G401 (cell line): ENCODE measurements around the gene BRIX1. TPM values are rescaled to one million over a fixed set of nuclear protein-coding genes. Genes with fewer than 3 reads are reported as not detected.

ENCODE experiments used
- DNase-seq: peaks from one replicate; pipeline ENCODE4 v3.0.0-alpha.2; 2015; ENCODE audit warnings: low spot score
- in situ Hi-C: cut with HindIII; loops from 2 replicates; pipeline ENCODE4 v1.10.0; 2016; ENCODE audit warnings: low sequenced_read_pairs, mixed read lengths
- total RNA-seq: library from RNA; depleted of rRNA; stranded (reverse); fragments of >200 nt; shearing (Covaris generic); gene quantifications from 2 replicates; pipeline ENCODE4 v1.2.3, GENCODE V29; 2014; rRNA removed

The BRIX1 gene, protein sequence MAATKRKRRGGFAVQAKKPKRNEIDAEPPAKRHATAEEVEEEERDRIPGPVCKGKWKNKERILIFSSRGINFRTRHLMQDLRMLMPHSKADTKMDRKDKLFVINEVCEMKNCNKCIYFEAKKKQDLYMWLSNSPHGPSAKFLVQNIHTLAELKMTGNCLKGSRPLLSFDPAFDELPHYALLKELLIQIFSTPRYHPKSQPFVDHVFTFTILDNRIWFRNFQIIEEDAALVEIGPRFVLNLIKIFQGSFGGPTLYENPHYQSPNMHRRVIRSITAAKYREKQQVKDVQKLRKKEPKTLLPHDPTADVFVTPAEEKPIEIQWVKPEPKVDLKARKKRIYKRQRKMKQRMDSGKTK
- 64.2 and 66.5 TPM in 2 replicates for total RNA-seq

DNA sequence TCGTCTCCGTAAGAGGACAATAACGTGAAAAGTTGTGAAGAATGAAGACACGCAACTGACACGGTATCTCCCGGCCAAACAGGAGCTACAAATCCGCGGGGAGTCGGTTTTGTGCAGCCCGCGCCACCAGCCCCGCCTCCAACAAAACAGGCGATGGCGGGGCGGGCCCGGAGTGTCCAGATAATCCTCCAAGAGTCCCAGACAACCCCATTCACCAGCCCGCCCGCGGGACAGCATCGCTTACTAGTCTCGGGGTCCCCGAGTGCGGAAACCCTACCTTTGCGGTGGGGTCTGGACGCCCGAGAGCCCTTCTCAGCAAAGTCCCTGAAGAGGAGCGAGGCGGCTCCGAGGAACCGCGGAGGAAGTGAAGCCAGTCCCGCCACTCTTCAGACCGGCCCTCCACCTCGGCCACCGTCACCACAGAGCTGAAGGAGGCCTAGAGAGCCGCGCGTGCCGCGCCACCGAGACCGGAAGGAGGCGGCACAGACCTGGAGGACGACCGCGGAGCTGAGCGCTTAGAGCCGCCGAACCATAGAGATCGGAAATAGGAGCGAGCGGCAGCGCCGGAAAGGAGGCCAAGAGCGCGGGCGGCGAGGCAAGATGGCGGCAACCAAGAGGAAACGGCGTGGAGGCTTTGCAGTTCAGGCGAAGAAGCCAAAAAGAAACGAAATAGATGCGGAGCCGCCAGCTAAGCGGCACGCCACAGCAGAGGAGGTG, at the start of gene BRIX1, which contains the start of gene RAD1:
Gene BRIX1, plus strand, starts transcription at position 573 of the 717 bp plus-strand sequence. Its CDS starts 28 bp downstream, at position 601.
Gene RAD1, minus strand, starts transcription at position 366 of the 717 bp plus-strand sequence. CDS start 612 bp downstream, outside the sequence.
- peak; percentile 97 for DNase-seq
- in situ Hi-C loops = no loop called here

DNA sequence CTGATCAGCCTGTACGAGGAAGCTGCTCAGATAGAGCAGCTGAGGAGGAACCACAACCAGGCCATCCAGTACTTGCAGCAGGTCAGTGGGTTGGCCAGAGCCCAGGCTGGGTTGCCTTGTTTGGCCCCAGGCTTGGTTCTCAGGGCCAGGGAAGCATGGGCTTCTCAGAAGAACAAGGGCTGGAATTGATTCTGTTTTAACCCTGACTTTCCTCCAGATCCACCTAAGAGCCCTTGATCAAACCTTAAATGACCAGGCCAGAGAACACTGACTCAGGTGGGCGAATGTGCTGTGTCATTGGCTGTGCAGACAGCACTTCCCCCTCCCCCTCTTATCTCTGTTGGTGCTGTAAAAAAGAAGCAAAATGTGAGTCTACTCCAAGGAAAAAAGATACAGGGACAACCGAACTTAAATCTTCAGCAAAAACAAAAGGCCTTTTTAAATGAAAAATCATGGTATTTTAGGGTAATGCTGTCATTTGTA, 48.5 kb upstream of the BRIX1 start:
- no peak for DNase-seq
- in situ Hi-C loops = no loop called here

DNA sequence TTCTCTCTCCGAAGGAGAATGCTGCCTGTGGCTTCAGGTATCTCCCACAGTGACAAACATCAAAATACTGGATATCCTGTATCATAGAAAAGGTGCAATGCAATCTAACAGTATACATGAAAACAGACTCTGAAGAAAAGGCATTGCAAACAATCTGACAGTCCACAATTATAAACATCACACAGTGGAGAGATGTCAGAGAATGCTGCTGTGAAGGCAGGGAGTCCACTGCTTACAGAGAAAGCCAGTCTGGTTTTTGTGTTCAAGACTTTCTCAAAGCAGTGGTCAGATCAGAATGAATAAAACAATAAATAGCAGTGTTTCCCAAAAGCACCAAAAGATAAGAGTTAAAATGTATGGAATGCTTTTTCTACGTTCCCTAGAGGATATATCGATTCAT, 47.9 kb upstream of the BRIX1 start:
- no peak for DNase-seq
- in situ Hi-C loops = no loop called here

DNA sequence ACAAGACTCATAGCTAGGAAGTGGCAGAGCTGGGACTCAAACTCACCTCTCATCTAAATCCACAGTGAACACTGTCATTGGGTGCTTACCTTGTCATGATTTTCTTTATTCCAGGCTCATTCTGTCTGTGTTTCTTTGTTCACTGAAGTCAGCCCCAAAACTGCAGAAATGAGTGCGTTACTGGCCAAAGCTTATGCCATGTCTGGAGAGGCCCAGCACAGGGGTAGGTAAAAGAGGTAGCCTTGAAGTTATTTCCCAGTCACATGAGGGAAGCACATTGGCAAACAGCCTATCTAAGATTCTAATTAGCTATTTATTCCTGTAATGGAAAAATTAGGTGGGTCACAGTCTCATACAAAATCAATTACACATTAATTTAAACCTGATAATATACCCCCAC, 46.7 kb upstream of the BRIX1 start:
- DNase-seq = no peak
- in situ Hi-C loops = no loop called here

DNA sequence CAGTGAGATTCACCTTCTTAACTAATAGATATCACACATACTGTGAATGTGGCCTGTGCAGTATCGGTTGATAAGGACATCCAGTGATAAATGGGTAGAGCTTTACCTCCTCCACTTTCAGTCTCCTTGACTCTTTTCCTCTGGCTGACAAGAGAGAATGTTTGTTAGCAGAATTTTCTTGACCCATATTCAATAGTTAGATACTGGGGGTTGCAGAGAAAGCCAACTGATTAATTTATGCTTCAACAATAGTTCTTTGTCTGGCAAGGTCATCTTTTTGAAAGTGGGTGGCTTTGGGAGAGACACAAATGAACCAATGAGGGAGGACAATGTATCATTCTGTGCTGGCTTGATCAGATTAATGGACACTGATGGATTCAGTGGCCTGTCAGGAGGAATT, 46.3 kb upstream of the BRIX1 start:
- in situ Hi-C loops = no loop called here
- no peak for DNase-seq

DNA sequence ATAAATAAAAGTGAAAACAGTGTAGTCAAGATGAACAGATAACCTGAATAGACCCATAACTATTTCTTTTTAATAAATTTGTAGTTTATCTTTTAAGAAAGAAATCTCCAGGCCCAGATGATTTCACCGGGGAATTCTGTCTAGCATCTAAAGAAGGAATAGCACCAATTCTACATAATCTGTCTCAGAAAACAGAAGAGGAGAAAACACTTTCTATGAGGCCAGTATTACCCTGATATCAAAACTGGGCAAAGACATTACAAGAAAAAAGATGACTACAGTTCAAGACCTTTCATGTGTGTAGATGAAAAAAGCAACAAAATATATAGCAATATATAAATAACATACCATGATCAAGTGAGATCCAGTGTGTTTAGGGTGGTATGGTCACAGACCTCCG, 45.1 kb upstream of the BRIX1 start:
- no peak for DNase-seq
- in situ Hi-C loops = no loop called here

DNA sequence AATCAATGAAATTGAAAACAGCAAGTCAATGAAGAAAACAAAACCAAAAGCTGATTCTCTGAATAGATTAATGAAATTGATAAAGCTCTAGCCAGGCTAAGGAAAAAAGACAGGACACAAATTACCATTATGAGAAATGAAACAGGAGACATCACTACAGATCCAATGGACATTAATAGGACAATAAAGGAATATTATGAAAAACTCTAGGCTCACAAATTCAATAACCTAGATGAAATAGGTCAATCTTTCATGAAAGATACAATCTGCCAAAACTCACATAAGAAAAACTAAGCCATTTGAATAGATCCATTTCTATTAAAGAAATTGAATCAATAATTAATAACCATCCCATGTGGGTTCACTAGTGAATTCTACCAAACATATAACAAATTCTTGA, 39.2 kb upstream of the BRIX1 start:
- no peak for DNase-seq
- in situ Hi-C loops = no loop called here

DNA sequence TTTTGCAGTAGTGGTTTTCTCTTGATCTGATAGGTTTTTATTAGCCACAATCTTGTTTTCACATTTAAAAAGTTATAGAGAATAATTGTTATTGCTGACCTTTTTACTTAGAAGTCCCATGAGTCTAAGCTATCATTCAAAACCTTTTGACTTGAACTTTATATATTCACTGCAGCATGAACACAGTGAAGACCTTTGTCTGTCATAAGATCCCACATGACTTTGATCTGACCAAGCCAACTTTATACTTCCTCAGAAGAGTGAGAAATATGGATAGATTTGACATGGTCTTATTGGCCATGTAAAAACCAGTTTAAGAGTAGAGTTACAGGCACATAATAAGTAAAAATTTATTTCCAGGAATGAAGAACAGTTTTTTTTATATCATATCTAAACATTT, 34.3 kb upstream of the BRIX1 start:
- in situ Hi-C loops = no loop called here
- no peak for DNase-seq

DNA sequence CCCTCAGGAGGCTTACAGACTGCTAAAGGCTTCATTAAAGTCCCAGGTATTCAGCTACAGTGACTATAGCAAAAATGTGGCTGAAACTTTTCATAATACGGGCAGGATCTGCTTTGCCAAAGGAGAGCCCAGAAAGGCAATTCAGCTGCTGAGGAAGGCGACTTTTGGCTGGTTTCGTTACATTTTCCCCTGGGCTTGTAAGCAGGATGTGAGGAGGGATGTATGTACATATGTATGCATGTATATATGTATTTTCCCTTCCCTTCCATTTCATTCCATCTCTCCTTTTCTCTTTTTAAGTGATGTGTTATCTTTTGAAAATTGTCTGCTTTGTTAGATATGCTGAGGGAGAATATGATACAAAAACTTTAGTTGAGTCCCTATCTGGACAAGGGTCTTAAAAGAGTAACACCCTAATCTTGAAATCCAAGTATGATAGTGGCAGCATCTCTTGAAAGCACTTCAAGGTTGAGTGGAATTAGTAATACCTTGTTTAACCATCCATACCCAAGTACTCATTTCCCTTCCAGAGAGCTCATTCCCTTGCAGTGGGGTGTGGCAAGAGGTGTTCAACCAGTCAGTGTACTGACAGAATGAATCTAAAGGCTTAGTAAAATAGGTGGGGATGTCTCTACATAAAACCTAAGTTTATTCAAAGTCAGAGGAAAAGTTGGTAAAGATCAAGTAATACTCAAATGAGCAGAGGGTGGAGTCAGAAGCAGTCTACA, 29.0 kb upstream of the BRIX1 start:
- in situ Hi-C loops = no loop called here
- DNase-seq = no peak

DNA sequence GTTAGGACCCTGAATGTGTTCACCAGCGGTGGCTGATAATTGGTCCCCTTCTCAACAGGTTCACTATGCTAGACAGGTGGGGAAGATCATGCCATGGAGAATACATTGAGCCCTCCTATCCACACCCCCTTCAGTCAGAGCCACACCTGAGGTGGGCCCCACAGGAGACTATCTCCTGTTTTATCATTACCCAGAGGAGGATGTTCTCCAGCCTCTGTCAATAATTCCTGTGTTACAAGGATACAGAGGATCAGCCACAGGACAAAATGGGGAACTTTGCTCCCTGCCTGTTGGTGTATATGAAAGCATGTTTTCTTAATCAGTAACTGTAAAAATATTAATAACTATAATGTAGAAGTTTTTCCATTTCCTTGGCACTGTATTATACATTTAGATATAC, 26.1 kb upstream of the BRIX1 start:
- no peak for DNase-seq
- in situ Hi-C loops = no loop called here

DNA sequence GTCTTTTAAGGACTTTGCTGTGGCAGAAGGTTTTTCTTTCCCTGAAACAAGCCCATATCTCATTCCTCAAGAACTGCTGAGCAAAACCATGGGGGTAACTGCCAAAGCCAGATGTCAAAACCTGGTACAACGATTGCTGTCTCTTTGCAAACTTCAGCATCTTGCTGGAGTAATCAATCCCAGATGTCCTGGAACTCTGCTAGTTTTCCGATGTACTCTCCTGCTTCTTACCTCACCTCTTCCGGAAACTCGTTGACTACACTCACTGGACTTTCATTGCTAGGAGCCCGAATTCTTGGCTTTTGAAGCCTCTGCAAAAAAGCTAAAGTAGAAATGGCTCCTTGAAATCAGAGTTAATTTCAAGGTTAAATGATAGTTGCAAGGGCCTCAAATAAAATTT, 23.5 kb upstream of the BRIX1 start:
- DNase-seq = no peak
- in situ Hi-C loops = no loop called here

DNA sequence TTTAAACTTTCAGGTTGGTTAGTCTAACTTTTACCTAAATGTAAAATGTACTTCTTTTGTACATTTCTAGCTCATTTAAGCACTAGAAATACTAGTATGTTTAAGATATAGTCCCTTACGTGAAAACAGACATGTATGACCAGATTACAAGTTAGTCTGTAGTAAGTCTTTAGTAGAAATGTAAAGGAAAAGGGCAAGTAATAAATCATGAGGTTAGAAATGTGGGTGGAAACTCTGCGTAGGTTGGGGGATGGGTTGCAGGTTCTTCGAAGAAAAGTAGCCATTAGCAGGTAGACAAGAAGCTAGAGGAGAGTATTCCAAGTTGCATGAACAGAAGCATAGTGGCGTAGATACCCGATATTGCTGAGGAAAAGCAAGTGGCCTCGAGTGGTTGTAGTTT, 23.1 kb upstream of the BRIX1 start:
- in situ Hi-C loops = no loop called here
- no peak for DNase-seq

DNA sequence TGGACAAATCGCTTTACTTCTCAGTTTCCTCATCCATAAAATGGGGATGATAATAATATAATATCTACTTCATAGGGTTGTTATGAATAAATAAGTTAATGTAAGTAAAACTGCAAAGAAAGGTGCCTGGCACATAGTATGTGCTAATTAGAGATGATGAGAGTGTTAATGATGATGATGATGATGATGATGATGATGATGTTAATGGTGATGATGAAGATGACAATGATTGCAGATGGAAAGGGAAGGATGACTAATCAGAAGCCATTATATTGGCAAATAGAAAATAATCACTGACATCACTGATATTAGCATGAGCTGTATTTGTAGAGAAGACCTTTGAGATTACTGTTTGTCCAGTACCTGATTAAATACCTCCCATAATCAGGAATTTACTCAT, 20.8 kb upstream of the BRIX1 start:
- DNase-seq = no peak
- in situ Hi-C loops = no loop called here

DNA sequence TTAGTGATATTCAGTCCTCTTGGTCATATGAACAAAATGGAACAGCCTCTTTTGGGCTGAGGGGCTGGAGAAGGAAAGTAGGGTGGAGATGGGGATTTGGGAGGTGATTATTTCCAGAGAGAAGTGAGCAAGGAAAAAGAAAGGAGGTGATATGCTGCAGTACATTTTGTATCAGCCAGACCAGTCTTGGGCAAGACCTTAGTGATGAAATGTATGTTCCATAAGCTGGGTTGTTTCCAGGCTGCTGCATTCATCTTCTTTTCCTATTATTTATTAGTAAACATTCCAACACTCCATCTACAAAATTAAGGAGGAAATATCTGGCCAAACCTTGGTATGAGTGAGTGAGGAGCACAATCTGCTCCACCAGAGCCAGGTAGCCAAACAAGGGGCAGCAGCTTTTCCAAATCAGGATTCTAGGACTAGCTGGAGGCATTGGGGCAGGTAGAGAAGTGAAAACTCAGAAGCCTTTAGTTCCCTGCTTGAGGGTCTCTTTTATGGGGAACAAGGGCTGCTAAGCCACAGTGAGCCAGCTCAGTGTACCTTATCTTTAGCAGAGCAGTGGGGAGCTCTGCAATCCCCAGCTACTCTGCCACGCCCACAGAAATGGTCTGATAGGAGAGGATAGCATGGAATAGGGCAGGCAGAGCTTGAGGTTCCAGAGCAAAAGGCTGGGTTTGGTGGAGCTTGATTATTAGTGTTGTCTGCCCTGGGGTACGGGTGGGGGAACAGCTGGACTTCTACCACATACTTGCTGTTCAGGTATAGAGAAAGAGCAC, 19.7 kb upstream of the BRIX1 start:
- in situ Hi-C loops = no loop called here
- DNase-seq = no peak

DNA sequence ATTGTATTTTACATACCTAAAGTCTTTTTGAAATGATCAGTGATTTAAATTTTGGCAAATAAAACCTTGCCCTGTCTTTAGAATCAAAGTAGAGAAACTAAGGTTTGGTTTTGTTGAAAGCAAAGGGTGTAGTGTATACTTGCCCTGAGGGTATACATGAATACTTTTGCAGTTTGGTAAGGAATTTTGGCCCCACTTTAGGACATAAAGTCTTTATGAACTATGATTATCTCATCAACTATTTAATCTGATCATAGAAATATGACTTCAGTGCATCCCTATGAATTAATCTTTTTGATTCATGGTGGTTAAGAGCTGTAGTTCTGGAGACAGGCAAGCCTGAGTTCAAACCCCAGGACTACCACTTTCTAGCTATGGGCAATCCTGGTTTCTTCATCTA, 17.9 kb upstream of the BRIX1 start:
- in situ Hi-C loops = no loop called here
- no peak for DNase-seq

DNA sequence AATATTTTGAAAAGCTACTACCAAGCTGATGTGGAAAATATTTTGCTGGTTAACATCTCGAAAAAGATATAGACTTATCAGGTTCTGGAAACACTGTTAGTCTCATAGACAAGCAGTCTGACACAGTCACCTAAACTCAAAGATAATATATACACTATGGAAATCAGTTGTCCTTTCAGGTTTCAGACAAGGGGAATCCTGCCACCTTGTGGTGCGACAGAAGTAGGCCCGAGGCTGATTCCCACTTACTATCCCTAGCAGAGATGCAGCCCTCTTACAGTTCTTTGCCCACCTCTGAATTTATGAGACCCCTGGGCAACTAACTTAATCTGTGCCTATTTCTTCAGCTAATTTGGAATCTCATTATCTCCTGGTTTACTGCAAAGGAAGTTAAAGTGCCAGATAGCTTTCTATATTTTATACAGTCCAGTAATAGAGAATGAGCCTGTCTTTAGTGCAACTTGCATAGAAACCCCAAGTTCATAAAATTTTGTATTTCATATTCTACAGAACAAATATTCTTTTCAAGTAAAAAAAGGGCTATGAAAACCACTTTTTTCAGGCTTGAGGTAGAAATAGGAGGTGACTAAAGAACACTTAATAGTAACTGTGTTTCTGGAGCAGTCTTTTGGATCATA, 17.1 kb upstream of the BRIX1 start:
- DNase-seq = peak; percentile 78
- in situ Hi-C loops = no loop called here

DNA sequence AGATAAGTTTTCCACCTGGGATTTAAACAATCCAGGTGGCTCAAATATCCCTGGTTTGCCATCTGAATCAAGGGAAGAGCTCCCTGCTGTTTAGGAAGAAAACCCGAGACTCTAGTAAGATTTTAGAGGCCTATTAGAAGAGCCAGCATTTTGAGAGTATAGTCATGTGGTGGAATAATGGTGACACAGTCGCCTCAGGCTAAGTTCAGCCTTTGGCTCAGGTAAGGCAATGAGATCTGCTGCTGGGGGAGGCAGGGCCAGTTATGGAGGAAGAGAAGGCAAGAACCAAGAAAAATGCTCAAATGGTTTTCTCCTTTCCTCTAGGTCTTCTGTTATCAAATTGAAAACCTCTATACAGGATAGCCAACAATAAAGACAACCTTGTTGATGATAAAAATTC, 16.4 kb upstream of the BRIX1 start:
- in situ Hi-C loops = no loop called here

DNA sequence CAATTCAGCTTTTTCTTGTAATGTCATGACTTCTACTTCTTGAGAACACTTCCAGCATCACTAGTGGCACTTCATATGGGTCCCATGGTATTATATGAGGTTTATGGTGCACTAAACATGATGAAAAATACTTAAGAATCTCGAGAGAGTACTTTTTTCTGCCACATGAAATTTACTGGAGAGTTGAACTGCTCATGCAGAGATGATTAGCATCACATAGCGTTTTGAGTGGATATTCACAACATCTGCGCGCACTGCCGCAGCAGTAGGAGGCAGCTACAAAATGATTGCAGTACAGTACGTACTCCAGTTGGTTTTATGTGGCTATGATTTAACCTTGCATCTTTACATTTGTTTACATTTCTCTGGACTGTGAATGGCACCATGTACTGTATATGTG, 14.9 kb upstream of the BRIX1 start:
- in situ Hi-C loops = no loop called here
- DNase-seq = no peak

More for the DNA sequence above, 16.4 kb upstream of the BRIX1 start:
- DNase-seq = no peak

DNA sequence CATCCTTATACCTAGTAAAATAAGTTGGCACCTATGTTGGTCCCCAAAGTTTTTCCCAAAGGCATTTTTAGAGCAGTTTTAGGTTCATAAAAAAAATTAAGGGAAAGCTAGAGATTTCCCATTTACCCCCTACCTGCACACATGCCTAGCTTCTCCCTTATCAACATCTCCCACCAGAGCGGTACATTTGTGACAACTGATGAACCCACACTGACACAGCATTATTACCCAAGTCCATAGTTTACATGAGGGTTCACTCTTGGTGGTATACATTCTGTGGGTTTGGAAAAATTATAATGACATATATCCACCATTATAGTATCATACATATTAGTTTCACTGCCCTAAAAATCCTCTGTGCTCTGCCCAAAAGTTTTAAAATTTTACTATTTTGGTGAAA, 12.3 kb upstream of the BRIX1 start:
- in situ Hi-C loops = no loop called here
- DNase-seq = no peak
